Measurements from ENCODE around the gene KIF3A.

DNA sequence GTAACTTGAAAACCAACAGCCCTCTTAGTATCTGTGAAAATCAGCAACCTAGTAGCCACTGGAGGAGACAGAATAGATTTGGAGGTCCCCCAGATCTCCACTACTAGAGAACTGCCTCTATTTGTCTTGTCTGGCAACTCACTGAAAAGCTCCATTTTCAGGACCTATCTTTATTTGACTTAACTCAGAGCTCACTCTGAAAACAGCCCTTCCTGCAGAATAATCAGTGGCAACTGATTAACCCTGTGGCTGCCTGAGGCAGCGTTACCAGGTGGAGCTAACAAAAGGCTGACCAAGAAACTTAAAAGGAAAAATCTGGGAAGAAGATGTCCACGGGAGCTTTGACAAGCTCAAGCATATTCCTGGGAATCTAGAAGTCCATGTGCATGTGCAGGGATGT is 89.9 kb downstream of the KIF3A start:
- TF ChIP-seq, protein P1, sequence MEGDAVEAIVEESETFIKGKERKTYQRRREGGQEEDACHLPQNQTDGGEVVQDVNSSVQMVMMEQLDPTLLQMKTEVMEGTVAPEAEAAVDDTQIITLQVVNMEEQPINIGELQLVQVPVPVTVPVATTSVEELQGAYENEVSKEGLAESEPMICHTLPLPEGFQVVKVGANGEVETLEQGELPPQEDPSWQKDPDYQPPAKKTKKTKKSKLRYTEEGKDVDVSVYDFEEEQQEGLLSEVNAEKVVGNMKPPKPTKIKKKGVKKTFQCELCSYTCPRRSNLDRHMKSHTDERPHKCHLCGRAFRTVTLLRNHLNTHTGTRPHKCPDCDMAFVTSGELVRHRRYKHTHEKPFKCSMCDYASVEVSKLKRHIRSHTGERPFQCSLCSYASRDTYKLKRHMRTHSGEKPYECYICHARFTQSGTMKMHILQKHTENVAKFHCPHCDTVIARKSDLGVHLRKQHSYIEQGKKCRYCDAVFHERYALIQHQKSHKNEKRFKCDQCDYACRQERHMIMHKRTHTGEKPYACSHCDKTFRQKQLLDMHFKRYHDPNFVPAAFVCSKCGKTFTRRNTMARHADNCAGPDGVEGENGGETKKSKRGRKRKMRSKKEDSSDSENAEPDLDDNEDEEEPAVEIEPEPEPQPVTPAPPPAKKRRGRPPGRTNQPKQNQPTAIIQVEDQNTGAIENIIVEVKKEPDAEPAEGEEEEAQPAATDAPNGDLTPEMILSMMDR (IDR thresholded peaks at IDR 0.05), result no peak
- no peak for TF ChIP-seq POLR2A (IDR thresholded peaks at IDR 0.05)

All from ovary (tissue), 3 donors.